ENCODE data around the gene EZR.

Gene EZR

DNA sequence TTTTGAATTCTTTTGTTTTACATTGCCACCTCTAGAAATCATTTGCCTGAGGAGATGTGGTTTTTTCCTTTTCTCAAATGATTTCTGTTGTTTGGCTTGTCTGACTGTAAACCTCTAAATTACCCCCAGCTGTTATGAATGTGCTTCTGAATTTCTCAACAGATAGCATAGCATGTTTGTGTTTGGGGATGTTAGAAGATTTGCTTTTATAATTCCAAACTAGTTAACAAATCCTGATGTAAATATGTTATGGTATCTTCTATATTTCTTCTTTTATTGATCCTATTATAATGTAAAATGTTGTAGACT is 31.6 kb upstream of the EZR start:
- H4K8ac ChIP-seq (ENCODE audit: low read depth, low read length): no peak overlapping the region
- H4K91ac ChIP-seq (ENCODE audit: low read depth, low read length): no peak overlapping the region
- peaks cover 34% of the 10 kb centered on the region for H3K79me1 ChIP-seq (ENCODE audit: low read length)
- peaks cover 26 to 34% of the 10 kb centered on the region in 2 experiments for H3K4me1 ChIP-seq (ENCODE audit: control insufficient read depth in 1 of 2, insufficient read depth in 2 of 2, low read length in 2 of 2)
- no peak overlapping the region for H3K9ac ChIP-seq (ENCODE audit: low read length)
- no peaks in the 10 kb centered on the region for H3K27me3 ChIP-seq (ENCODE audit: insufficient read depth, low read length)
- no peaks in the 10 kb centered on the region for H3K36me3 ChIP-seq (ENCODE audit: control insufficient read depth in 1 of 2, insufficient read depth in 2 of 2, low read length in 2 of 2)
- H3K4ac ChIP-seq (ENCODE audit: low read depth, low read length): no peak overlapping the region
- peak in 1 of 2 donors; percentile 85 for DNase-seq
- H3K27ac ChIP-seq (ENCODE audit: low read depth, low read length): no peak overlapping the region
- H3K18ac ChIP-seq (ENCODE audit: low read length): no peak overlapping the region
- no peak overlapping the region for H3K4me3 ChIP-seq (ENCODE audit: low read depth, low read length)
- H2AK5ac ChIP-seq (ENCODE audit: low read length): no peak overlapping the region
- H2BK5ac ChIP-seq (ENCODE audit: low read depth, low read length, poor library complexity): no peak overlapping the region
- no peak overlapping the region for H3K14ac ChIP-seq (ENCODE audit: low read length)
- H3K4me2 ChIP-seq (ENCODE audit: low read length): no peak overlapping the region
- no peak overlapping the region for H2BK12ac ChIP-seq (ENCODE audit: low read length)
- no peak overlapping the region for H2BK120ac ChIP-seq (ENCODE audit: insufficient read depth, low read length, poor library complexity)
- H3K9me3 ChIP-seq (ENCODE audit: insufficient read depth, low read depth, low read length): no peaks in the 10 kb centered on the region
- H3K23ac ChIP-seq (ENCODE audit: low read length): no peak overlapping the region
- H4K12ac ChIP-seq (ENCODE audit: low read depth, low read length): no peak overlapping the region
- no peak overlapping the region for H2AFZ ChIP-seq (ENCODE audit: insufficient read depth, low read length, poor library complexity)
- H3K79me2 ChIP-seq (ENCODE audit: control insufficient read depth, insufficient read depth, low read length, poor library complexity): peaks cover 6% of the 10 kb centered on the region

DNA sequence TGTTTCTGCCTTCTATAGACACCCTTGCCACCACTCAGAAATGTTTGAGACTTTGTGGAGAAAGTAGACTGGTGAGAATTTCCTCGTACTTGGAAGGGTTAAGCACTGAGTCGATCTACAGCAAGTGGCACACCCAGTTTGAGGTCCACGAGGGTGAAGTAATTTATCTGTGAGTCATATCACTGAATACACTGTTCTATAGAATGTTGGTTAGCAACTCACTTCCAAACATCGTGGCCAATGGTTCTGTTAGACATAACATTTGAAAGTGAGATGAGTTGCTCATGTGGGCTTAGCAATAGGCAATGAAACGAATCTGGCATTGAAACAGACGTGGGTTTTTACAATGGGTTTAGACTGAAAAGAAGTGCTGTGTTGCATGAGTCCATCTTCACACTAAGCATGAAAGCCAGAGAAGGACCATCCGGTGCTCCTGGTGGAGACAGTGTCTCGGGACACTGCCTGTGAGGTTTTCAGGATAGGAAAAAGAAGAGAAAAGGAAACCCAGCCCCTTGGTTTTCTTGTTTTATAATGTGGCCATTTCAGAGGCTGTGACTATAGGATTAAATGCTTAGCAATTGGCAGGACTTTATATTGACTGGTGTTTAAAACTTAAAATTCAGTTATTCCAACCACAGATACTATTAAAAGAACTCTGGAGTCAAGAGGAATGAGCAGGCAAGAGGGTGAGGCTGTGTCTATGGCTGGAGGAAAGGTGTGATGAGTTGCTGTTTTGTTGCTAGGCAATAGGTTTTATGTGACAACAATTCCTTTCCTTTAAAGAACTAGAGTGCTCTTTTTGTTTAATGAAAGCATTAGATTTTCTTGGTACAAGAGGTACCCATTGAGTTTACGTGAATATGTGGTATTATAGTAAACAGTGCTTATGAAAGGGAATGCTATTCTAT is 31.0 kb upstream of the EZR start:
- H3K79me1 ChIP-seq (ENCODE audit: low read length): peaks cover 33% of the 10 kb centered on the region
- no peaks in the 10 kb centered on the region for H3K27me3 ChIP-seq (ENCODE audit: insufficient read depth, low read length)
- peak overlapping the region; percentile 53 for H4K91ac ChIP-seq (ENCODE audit: low read depth, low read length)
- no peak overlapping the region for H4K12ac ChIP-seq (ENCODE audit: low read depth, low read length)
- DNase-seq: peak; percentile 91 to 99
- H2BK12ac ChIP-seq (ENCODE audit: low read length): peak overlapping the region; percentile 16
- H2AK5ac ChIP-seq (ENCODE audit: low read length): no peak overlapping the region
- peak overlapping the region; percentile 5 for H4K8ac ChIP-seq (ENCODE audit: low read depth, low read length)
- peak overlapping the region; percentile 28 for H2BK5ac ChIP-seq (ENCODE audit: low read depth, low read length, poor library complexity)
- peak overlapping the region; percentile 84 for H3K27ac ChIP-seq (ENCODE audit: low read depth, low read length)
- peaks cover 6% of the 10 kb centered on the region for H3K79me2 ChIP-seq (ENCODE audit: control insufficient read depth, insufficient read depth, low read length, poor library complexity)
- H3K9me3 ChIP-seq (ENCODE audit: insufficient read depth, low read depth, low read length): no peaks in the 10 kb centered on the region
- no peak overlapping the region for H3K18ac ChIP-seq (ENCODE audit: low read length)
- no peak overlapping the region for H3K9ac ChIP-seq (ENCODE audit: low read length)
- WGBS (ENCODE audit: extremely low coverage, insufficient coverage, insufficient read length): no CpG with 5 or more reads among the region's 9 CpGs
- H3K4me1 ChIP-seq (ENCODE audit: control insufficient read depth in 1 of 2, insufficient read depth in 2 of 2, low read length in 2 of 2): peaks cover 26 to 34% of the 10 kb centered on the region in 2 experiments
- H2AFZ ChIP-seq (ENCODE audit: insufficient read depth, low read length, poor library complexity): no peak overlapping the region
- H3K4me3 ChIP-seq (ENCODE audit: low read depth, low read length): no peak overlapping the region
- peak overlapping the region; percentile 43 for H3K4me2 ChIP-seq (ENCODE audit: low read length)
- H3K4ac ChIP-seq (ENCODE audit: low read depth, low read length): no peak overlapping the region
- no peaks in the 10 kb centered on the region for H3K36me3 ChIP-seq (ENCODE audit: control insufficient read depth in 1 of 2, insufficient read depth in 2 of 2, low read length in 2 of 2)
- peak overlapping the region; percentile 23 for H2BK120ac ChIP-seq (ENCODE audit: insufficient read depth, low read length, poor library complexity)
- H3K14ac ChIP-seq (ENCODE audit: low read length): no peak overlapping the region
- H3K23ac ChIP-seq (ENCODE audit: low read length): no peak overlapping the region

DNA sequence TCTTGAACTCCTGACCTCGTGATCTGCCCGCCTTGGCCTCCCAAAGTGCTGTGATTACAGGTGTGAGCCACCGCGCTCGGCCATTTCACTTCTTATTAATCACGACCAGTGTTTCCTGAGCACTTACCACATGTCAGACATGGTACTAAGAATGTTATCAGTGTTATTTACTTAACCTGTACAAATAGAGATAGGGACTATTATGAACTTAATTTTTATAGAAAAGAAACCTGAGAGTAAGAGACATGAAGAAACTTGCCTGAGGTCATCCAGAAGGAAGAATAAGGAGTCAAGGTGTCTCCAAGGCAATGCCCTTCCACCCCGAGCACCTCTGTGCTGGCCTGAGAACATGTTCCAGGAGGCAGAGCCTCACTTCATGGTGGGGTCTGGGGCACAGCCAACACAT is 29.3 kb upstream of the EZR start:
- Histone ChIP-seq H2BK120ac (ENCODE audit: insufficient read depth, low read length, poor library complexity) (peak overlapping the region; percentile 67), H3K23ac (ENCODE audit: low read length) (no peak overlapping the region), H3K9ac (ENCODE audit: low read length) (no peak overlapping the region), H3K79me2 (ENCODE audit: control insufficient read depth, insufficient read depth, low read length, poor library complexity) (peaks cover 6% of the 10 kb centered on the region), H2BK12ac (ENCODE audit: low read length) (peak overlapping the region; percentile 81), H3K79me1 (ENCODE audit: low read length) (peaks cover 20% of the 10 kb centered on the region), H3K4me3 (ENCODE audit: low read depth, low read length) (no peak overlapping the region), H3K4me1 (ENCODE audit: control insufficient read depth in 1 of 2, insufficient read depth in 2 of 2, low read length in 2 of 2) (peaks cover 16 to 22% of the 10 kb centered on the region in 2 experiments), H3K27me3 (ENCODE audit: insufficient read depth, low read length) (no peaks in the 10 kb centered on the region), H4K8ac (ENCODE audit: low read depth, low read length) (no peak overlapping the region), H4K91ac (ENCODE audit: low read depth, low read length) (peak overlapping the region; percentile 85), H3K4me2 (ENCODE audit: low read length) (no peak overlapping the region), H4K12ac (ENCODE audit: low read depth, low read length) (no peak overlapping the region), H3K14ac (ENCODE audit: low read length) (peak overlapping the region; percentile 85), H3K4ac (ENCODE audit: low read depth, low read length) (peak overlapping the region; percentile 19), H3K27ac (ENCODE audit: low read depth, low read length) (no peak overlapping the region), H3K9me3 (ENCODE audit: insufficient read depth, low read depth, low read length) (no peaks in the 10 kb centered on the region), H2AFZ (ENCODE audit: insufficient read depth, low read length, poor library complexity) (no peak overlapping the region), H3K18ac (ENCODE audit: low read length) (no peak overlapping the region), H3K36me3 (ENCODE audit: control insufficient read depth in 1 of 2, insufficient read depth in 2 of 2, low read length in 2 of 2) (no peaks in the 10 kb centered on the region), H2AK5ac (ENCODE audit: low read length) (peak overlapping the region; percentile 76), H2BK5ac (ENCODE audit: low read depth, low read length, poor library complexity) (no peak overlapping the region)
- whole genome bisulfite sequencing (ENCODE audit: extremely low coverage, insufficient coverage, insufficient read length): no CpG with 5 or more reads among the region's 7 CpGs
- DNase-seq: peak in 1 of 2 donors; percentile 48

DNA sequence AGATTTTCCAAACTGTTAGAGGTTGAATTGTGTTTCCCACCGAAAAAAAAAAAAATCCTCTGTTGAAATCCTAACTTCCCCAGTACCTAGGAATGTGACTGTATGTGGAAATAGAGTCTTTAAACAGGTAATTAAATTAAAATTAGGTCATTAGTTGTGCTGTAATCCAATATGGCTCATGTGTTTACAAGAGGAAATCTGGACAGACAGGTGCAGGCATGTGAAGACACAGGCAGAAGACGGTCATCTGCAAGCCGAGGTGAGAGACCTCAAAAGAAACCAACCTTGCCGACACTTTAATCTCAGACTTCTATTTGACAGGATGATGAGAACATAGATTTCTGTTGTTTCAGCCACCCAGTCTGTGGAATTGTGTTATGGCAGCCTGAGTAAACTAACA is 28.6 kb upstream of the EZR start:
- no peak overlapping the region for H3K14ac ChIP-seq (ENCODE audit: low read length)
- peaks cover 5% of the 10 kb centered on the region for H3K79me2 ChIP-seq (ENCODE audit: control insufficient read depth, insufficient read depth, low read length, poor library complexity)
- H3K36me3 ChIP-seq (ENCODE audit: control insufficient read depth in 1 of 2, insufficient read depth in 2 of 2, low read length in 2 of 2): no peaks in the 10 kb centered on the region
- DNase-seq: no peak
- no peak overlapping the region for H3K18ac ChIP-seq (ENCODE audit: low read length)
- no peak overlapping the region for H4K91ac ChIP-seq (ENCODE audit: low read depth, low read length)
- no peaks in the 10 kb centered on the region for H3K9me3 ChIP-seq (ENCODE audit: insufficient read depth, low read depth, low read length)
- H4K12ac ChIP-seq (ENCODE audit: low read depth, low read length): no peak overlapping the region
- H3K4ac ChIP-seq (ENCODE audit: low read depth, low read length): no peak overlapping the region
- peaks cover 16% of the 10 kb centered on the region for H3K79me1 ChIP-seq (ENCODE audit: low read length)
- H3K4me1 ChIP-seq (ENCODE audit: control insufficient read depth in 1 of 2, insufficient read depth in 2 of 2, low read length in 2 of 2): peaks cover 11 to 18% of the 10 kb centered on the region in 2 experiments
- H2AFZ ChIP-seq (ENCODE audit: insufficient read depth, low read length, poor library complexity): no peak overlapping the region
- no peak overlapping the region for H3K27ac ChIP-seq (ENCODE audit: low read depth, low read length)
- H3K23ac ChIP-seq (ENCODE audit: low read length): no peak overlapping the region
- no peak overlapping the region for H3K9ac ChIP-seq (ENCODE audit: low read length)
- H3K4me3 ChIP-seq (ENCODE audit: low read depth, low read length): no peak overlapping the region
- H4K8ac ChIP-seq (ENCODE audit: low read depth, low read length): no peak overlapping the region
- WGBS (ENCODE audit: extremely low coverage, insufficient coverage, insufficient read length): no CpG with 5 or more reads among the region's 4 CpGs
- no peak overlapping the region for H2BK5ac ChIP-seq (ENCODE audit: low read depth, low read length, poor library complexity)
- H2BK120ac ChIP-seq (ENCODE audit: insufficient read depth, low read length, poor library complexity): no peak overlapping the region
- H2AK5ac ChIP-seq (ENCODE audit: low read length): no peak overlapping the region
- H2BK12ac ChIP-seq (ENCODE audit: low read length): peak overlapping the region; percentile 54
- no peak overlapping the region for H3K4me2 ChIP-seq (ENCODE audit: low read length)
- H3K27me3 ChIP-seq (ENCODE audit: insufficient read depth, low read length): no peaks in the 10 kb centered on the region

All from trophoblast cell (in vitro differentiated cells and primary cell).